GM18951 (cell line): Measurements from ENCODE around the gene OXNAD1.

Source experiments
- POLR2A ChIP-seq: IDR thresholded peaks from 4 replicates; pipeline ENCODE4 v1.6.1; 2011; ENCODE audit warnings: mild to moderate bottlenecking; ENCODE audit not compliant: insufficient read length, insufficient read depth; ENCODE audit errors: extremely low read depth
- in situ Hi-C: fragments of 300-500 bp; cut with MboI; formaldehyde crosslinking; loops from one replicate; pipeline ENCODE4 v1.12.0; 2022; ENCODE audit warnings: low sequenced_read_pairs, mixed read lengths, inconsistent platforms; ENCODE audit not compliant: unreplicated experiment

OXNAD1 gene

DNA sequence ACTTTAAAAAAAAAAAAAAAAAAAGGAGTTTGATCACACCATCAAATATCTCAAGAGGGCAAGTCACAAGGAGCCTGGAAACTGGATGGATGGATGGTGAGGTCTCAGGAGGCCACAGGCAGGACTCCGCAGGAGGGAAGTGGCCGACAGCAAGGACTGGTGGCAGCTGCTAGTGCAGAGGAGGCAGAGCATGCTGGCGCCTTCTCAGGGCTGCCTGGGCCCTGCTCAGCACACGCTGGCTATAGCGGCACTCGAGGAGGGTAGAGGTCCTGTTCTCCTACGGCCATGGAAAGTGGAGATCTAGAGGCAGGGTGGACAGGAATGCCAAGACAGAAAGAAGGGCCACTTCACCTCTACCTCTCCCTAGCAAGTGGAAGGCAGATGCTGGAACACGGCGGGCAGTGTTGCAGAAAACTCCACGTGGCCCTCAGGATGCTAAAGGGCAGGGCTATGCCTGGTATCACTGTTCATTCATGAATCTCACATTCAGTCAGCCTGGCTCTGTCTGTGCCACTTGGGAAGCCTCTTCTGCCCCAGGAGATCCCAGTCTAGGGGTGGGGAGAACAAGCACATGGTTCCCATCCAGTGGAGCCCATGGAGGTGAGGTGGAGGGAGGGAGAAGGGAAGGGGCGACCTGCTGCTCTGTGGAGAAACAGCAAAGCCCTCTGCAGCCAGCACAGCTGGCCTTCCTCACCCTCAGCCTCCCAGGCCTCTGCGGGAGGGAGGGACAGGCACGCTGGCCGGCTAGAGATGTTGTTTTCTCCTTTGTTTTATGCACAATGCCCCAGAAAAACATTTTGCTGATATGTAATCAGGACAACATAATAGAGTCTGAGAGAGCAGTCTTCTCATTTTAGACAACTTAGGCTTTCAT lies 71.0 kb downstream of the OXNAD1 start:
- no peak for TF ChIP-seq POLR2A
- in situ Hi-C loops: no loop called here

DNA sequence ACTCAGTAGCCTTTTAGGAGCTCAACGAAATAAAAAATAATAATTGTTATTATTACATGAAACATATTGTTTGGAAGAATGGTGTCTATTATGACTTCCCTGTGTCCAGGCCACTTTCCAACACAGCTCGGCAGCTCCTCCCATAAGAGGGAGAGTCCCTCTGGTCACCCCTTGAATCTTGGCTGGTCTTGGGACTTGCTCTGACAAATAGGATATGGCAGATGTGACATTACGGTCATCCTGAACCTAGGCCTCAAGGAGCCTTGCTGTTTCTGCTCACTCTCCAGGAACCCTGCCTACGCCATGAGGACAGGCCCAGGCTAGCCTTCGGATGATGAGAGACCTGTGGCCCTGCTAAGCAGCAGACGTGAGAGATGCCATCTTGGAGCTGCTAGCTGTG lies 71.8 kb downstream of the OXNAD1 start:
- no peak for TF ChIP-seq POLR2A
- in situ Hi-C loops: no loop called here

- no peak for TF ChIP-seq POLR2A
Measured at GRCh38 chr3:16337856-16338540, 73.0 kb downstream of the OXNAD1 start.

DNA sequence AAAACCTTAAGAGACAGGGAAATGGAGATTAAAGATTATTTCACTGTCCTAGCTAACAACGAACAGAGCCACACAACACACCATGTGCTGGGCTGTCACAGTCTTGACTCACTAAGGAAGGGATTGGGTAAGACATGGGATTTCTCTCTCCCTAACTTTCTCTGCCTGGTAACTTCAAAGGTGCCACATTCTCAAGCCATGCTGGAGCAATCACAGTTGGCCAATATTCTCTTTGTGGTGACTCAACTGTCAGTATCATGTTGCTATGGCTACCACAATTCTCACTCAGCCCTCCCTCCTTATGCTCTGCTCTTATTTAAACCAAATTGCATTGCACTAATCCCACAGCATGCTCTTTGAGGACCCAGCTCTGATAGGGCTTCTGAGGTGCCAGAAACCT lies 74.0 kb downstream of the OXNAD1 start:
- no peak for TF ChIP-seq POLR2A
- in situ Hi-C loops: no loop called here

More at GRCh38 chr3:16337856-16338540, 73.0 kb downstream of the OXNAD1 start:
- in situ Hi-C loops: no loop called here

- TF ChIP-seq POLR2A: no peak
- in situ Hi-C loops: no loop called here
Measured at GRCh38 chr3:16343101-16343500, 78.1 kb downstream of the OXNAD1 start.

DNA sequence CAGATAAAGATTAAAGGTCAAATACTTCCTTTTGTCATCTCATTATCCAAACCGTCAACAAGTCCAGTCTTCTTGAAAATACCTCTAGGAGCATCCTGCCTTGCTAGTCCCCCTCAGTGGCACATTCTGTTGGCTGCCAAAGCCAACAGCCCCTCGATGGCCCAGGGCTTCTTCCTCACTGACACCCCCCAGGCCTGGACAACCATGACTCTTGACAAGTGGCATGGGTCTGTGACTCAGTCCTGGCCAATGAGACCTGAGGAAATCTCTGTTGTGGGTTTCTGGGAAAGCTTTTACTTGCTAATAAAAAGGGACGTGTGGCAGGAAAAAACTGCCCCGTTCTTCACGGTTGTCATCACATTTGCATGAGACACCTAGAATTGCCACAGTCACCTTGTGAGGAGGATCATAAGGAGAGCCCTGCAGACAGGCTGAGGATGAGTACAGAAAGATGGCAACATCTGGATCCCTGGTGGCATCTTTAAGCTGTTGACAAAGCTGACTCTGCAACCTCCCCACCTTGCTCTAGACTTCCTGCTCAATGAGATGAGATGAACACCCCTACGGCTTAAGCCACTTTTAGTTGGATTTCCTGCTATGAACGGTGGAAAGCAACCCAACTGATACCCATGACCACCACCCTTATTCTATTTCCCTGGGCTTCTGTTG lies 81.5 kb downstream of the OXNAD1 start:
- no peak for TF ChIP-seq POLR2A
- in situ Hi-C loops: no loop called here

GRCh38 chr3:16347548-16347947 lies 82.5 kb downstream of the OXNAD1 start:
- TF ChIP-seq POLR2A: no peak
- in situ Hi-C loops: no loop called here

- in situ Hi-C loops: no loop called here
- no peak for TF ChIP-seq POLR2A
Measured at GRCh38 chr3:16349986-16350596, 85.1 kb downstream of the OXNAD1 start.

GRCh38 chr3:16350597-16351318 lies 85.7 kb downstream of the OXNAD1 start:
- TF ChIP-seq POLR2A: no peak
- in situ Hi-C loops: no loop called here

DNA sequence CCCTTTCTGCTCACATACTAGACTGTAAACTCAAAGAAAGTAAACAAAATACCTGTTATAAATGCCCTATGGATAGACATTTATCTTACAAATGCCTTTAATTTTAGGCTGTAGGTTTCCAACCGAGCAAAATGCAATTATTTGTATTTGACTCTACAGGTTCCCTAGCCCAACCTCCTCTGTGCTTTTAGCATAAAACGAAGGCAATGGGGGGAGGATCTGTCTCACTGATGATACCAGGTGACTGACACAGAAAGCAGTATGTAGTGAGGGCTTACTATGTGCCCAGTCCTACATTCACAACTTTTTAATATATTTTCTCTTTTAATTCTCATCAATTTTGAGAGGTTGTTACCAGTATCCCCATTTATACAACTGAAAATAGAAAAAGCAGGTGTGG lies 87.4 kb downstream of the OXNAD1 start:
- no peak for TF ChIP-seq POLR2A
- in situ Hi-C loops: no loop called here

GRCh38 chr3:16354291-16354690 lies 89.3 kb downstream of the OXNAD1 start:
- in situ Hi-C loops: no loop called here
- no peak for TF ChIP-seq POLR2A
